H1 (cell line): ENCODE results near the gene COX7B2. TPM values are rescaled to one million over a fixed set of nuclear protein-coding genes. Genes with fewer than 3 reads are reported as not detected.
A peak's percentile ranks its signal among the peaks of the same experiment; 100 is the strongest.

Experiments used
- CTCF ChIA-PET: fragments of 300-600 bp; sonication (Branson Sonifier 250); formaldehyde crosslinking; loops from one replicate; lab custom pipeline; 2021; ENCODE audit not compliant: partially characterized antibody; lab: Charles Lee
- POLR2A ChIA-PET: fragments of 300-600 bp; sonication (Branson Sonifier 250); formaldehyde crosslinking; loops from one replicate; lab custom pipeline; 2021; ENCODE audit warnings: inconsistent platforms; ENCODE audit not compliant: partially characterized antibody; lab: Charles Lee
- DNase-seq, 2 experiments: peaks; one replicate each; pipeline versions ENCODE4 v3.0.0 to v3.0.0-alpha.2; 2010 to 2022; ENCODE audit warnings: low spot score in 2 of 2, low read depth in 1 of 2, mixed read lengths in 1 of 2
- FAIRE-seq: peaks from 2 replicates; lab custom pipeline; 2011; peaks lifted over from hg19 to GRCh38; lab: Jason Lieb, UNC
- H2AFZ ChIP-seq: 2 replicates; pipeline ENCODE4 v1.8.1; 2012; ENCODE audit warnings: low read length, inconsistent platforms
- H2AK5ac ChIP-seq: 2 replicates; pipeline ENCODE4 v1.6.1; 2013; ENCODE audit warnings: low read depth, low read length
- H2BK120ac ChIP-seq: replicated peaks from 2 replicates; pipeline ENCODE3; 2013; ENCODE audit warnings: low read depth, low read length, inconsistent platforms
- H2BK12ac ChIP-seq: 2 replicates; pipeline ENCODE4 v1.6.1; 2013; ENCODE audit warnings: low read depth, low read length
- H2BK15ac ChIP-seq: 2 replicates; pipeline ENCODE4 v1.6.1; 2013; ENCODE audit warnings: low read length
- H2BK20ac ChIP-seq: 2 replicates; pipeline ENCODE4 v1.6.1; 2013; ENCODE audit warnings: low read length
- H2BK5ac ChIP-seq: 2 replicates; pipeline ENCODE4 v1.6.1; 2013; ENCODE audit warnings: low read depth, low read length
- H3K14ac ChIP-seq: 2 replicates; pipeline ENCODE4 v1.6.1; 2013; ENCODE audit warnings: inconsistent platforms; ENCODE audit not compliant: insufficient read length
- H3K18ac ChIP-seq: 2 replicates; pipeline ENCODE4 v1.6.1; 2013; ENCODE audit warnings: low read length; ENCODE audit errors: extremely low read depth
- H3K23ac ChIP-seq: 2 replicates; pipeline ENCODE4 v1.6.1; 2013; ENCODE audit warnings: inconsistent platforms; ENCODE audit not compliant: insufficient read length
- H3K23me2 ChIP-seq: 2 replicates; pipeline ENCODE4 v1.6.1; 2013; ENCODE audit warnings: low read depth, low read length
- H3K27ac ChIP-seq: 2 replicates; pipeline ENCODE4 v1.6.1; 2011; ENCODE audit warnings: low read depth, low read length, inconsistent platforms
- H3K27me3 ChIP-seq, 4 experiments: replicated peaks in 1 of 4; 1 replicate in 1 of 4; 2 replicates in 3 of 4; pipeline versions ENCODE4 v1.6.1 to v1.8.1; 2011 to 2013; ENCODE audit warnings: low read length in 3 of 4, mild to moderate bottlenecking in 3 of 4, inconsistent platforms in 2 of 4, mixed read lengths in 2 of 4, moderate library complexity in 1 of 4; ENCODE audit not compliant: control insufficient read depth in 3 of 4, insufficient read depth in 3 of 4; ENCODE audit errors: extremely low read depth in 1 of 4
- H3K36me3 ChIP-seq, 4 experiments: 2 replicates each; pipeline versions ENCODE4 v1.6.1 to v1.8.1; 2011 to 2013; ENCODE audit warnings: mild to moderate bottlenecking in 4 of 4, low read length in 3 of 4, moderate library complexity in 2 of 4, control low read depth in 1 of 4, inconsistent platforms in 1 of 4; ENCODE audit not compliant: insufficient read depth in 4 of 4, control insufficient read depth in 2 of 4
- H3K4ac ChIP-seq: replicated peaks from 2 replicates; pipeline ENCODE3; 2013; ENCODE audit warnings: low read length, low read depth, mixed read lengths, inconsistent platforms; ENCODE audit not compliant: insufficient read length
- H3K4me1 ChIP-seq, 4 experiments: replicated peaks in 1 of 4; 1 replicate in 1 of 4; 2 replicates in 3 of 4; pipeline versions ENCODE4 v1.6.1 to v1.8.1; 2011 to 2013; ENCODE audit warnings: low read length in 3 of 4, inconsistent platforms in 2 of 4, mixed read lengths in 1 of 4; ENCODE audit not compliant: insufficient read depth in 4 of 4, control insufficient read depth in 3 of 4
- H3K4me2 ChIP-seq, 2 experiments: 2 replicates each; pipeline versions ENCODE4 v1.6.1 to v1.8.1; 2011 to 2013; ENCODE audit warnings: low read depth in 2 of 2, low read length in 2 of 2, control low read depth in 1 of 2, inconsistent platforms in 1 of 2, mild to moderate bottlenecking in 1 of 2; ENCODE audit not compliant: insufficient read depth in 1 of 2
- H3K4me3 ChIP-seq, 4 experiments: fragments of 200-600, 300-600 bp in 1 of 4; sonication (generic), shearing (Covaris generic), sonication (Bioruptor Twin) in 1 of 4; 2 replicates each; pipeline versions ENCODE4 v1.5.1 to v1.8.1; 2011 to 2016; ENCODE audit warnings: low read length in 4 of 4, low read depth in 3 of 4, control low read depth in 2 of 4, inconsistent platforms in 2 of 4, mild to moderate bottlenecking in 2 of 4, mixed read lengths in 1 of 4, moderate library complexity in 1 of 4; ENCODE audit not compliant: insufficient read depth in 2 of 4; ENCODE audit errors: extremely low read depth in 1 of 4
- H3K56ac ChIP-seq: replicated peaks from 2 replicates; pipeline ENCODE3; 2013; ENCODE audit warnings: low read depth, mild to moderate bottlenecking, mixed read lengths, low read length, inconsistent platforms; ENCODE audit not compliant: insufficient read length
- H3K79me1 ChIP-seq: 2 replicates; pipeline ENCODE4 v1.6.1; 2013; ENCODE audit warnings: low read depth, low read length, control low read depth
- H3K79me2 ChIP-seq, 2 experiments: 2 replicates each; pipeline versions ENCODE4 v1.6.1 to v1.8.1; 2012 to 2013; ENCODE audit warnings: low read length in 2 of 2, mild to moderate bottlenecking in 2 of 2, inconsistent platforms in 1 of 2; ENCODE audit not compliant: insufficient read depth in 2 of 2, control insufficient read depth in 1 of 2
- H3K9ac ChIP-seq, 4 experiments: replicated peaks in 1 of 4; 1 replicate in 1 of 4; 2 replicates in 3 of 4; pipeline versions ENCODE4 v1.6.1 to v1.8.1; 2011 to 2013; ENCODE audit warnings: low read depth in 3 of 4, low read length in 3 of 4, control low read depth in 2 of 4, mild to moderate bottlenecking in 2 of 4, moderate library complexity in 2 of 4, inconsistent platforms in 1 of 4; ENCODE audit errors: extremely low read depth in 1 of 4
- H3K9me3 ChIP-seq, 2 experiments: 2 replicates each; pipeline versions ENCODE4 v1.6.1 to v1.8.1; 2012 to 2013; ENCODE audit warnings: mild to moderate bottlenecking in 2 of 2, moderate library complexity in 2 of 2, control low read depth in 1 of 2, inconsistent platforms in 1 of 2, low read depth in 1 of 2, low read length in 1 of 2, mixed read lengths in 1 of 2; ENCODE audit not compliant: insufficient read depth in 2 of 2
- H4K20me1 ChIP-seq, 2 experiments: replicated peaks in 1 of 2; 2 replicates each; pipeline versions ENCODE3 to v1.8.1; 2011 to 2013; ENCODE audit warnings: inconsistent platforms in 2 of 2, low read length in 2 of 2, mild to moderate bottlenecking in 1 of 2; ENCODE audit not compliant: insufficient read depth in 2 of 2, control insufficient read depth in 1 of 2
- H4K5ac ChIP-seq: 2 replicates; pipeline ENCODE4 v1.6.1; 2013; ENCODE audit warnings: low read length, low read depth, mixed read lengths, inconsistent platforms; ENCODE audit not compliant: insufficient read length
- H4K8ac ChIP-seq: 2 replicates; pipeline ENCODE4 v1.8.0; 2013; ENCODE audit warnings: mild to moderate bottlenecking, moderate library complexity, low read length, inconsistent platforms; ENCODE audit not compliant: insufficient read depth; ENCODE audit errors: extremely low read depth
- H4K91ac ChIP-seq: replicated peaks from 2 replicates; pipeline ENCODE3; 2013; ENCODE audit warnings: low read length, mixed read lengths, inconsistent platforms; ENCODE audit not compliant: insufficient read length
- ATF2 ChIP-seq: IDR thresholded peaks from 2 replicates; pipeline ENCODE4 v1.6.1; 2012; ENCODE audit warnings: low read length, inconsistent platforms
- BACH1 ChIP-seq: IDR thresholded peaks from 2 replicates; pipeline ENCODE4 v1.6.1; 2012; ENCODE audit warnings: low read length, improper control_type of control experiment
- BCL11A ChIP-seq, 2 experiments: IDR thresholded peaks; one replicate each; pipeline ENCODE4 v1.6.1; 2011; ENCODE audit warnings: low read depth in 2 of 2, low read length in 2 of 2, mild to moderate bottlenecking in 2 of 2
- CBX8 ChIP-seq: fragments of 300-800, 300-1000 bp; sonication (generic); IDR thresholded peaks from 2 replicates; pipeline ENCODE4 v1.7.1; 2016; ENCODE audit warnings: low read depth, low read length, borderline replicate concordance
- CHD1 ChIP-seq: IDR thresholded peaks from 2 replicates; pipeline ENCODE4 v1.6.1; 2012; ENCODE audit warnings: low read depth, low read length, improper control_type of control experiment
- HDAC6 ChIP-seq: IDR thresholded peaks from one replicate; pipeline ENCODE4 v1.7.1; 2012; ENCODE audit warnings: low read depth, mild to moderate bottlenecking, inconsistent platforms, low read length, moderate library complexity
- JUND ChIP-seq: IDR thresholded peaks from 2 replicates; pipeline ENCODE4 v1.6.1; 2011; ENCODE audit warnings: mild to moderate bottlenecking, improper control_type of control experiment, low read length
- POLR2A ChIP-seq, 2 experiments: IDR thresholded peaks; 1 replicate in 1 of 2; 2 replicates in 1 of 2; pipeline ENCODE4 v1.6.1; 2011; ENCODE audit warnings: low read depth in 2 of 2, low read length in 2 of 2, mild to moderate bottlenecking in 2 of 2; ENCODE audit errors: control extremely low read depth in 1 of 2
- RAD21 ChIP-seq, 2 experiments: IDR thresholded peaks in 1 of 2; conservative IDR thresholded peaks in 1 of 2; 2 replicates each; pipeline ENCODE4 v1.6.1; 2011; ENCODE audit warnings: low read depth in 2 of 2, low read length in 2 of 2, improper control_type of control experiment in 1 of 2, inconsistent platforms in 1 of 2, mild to moderate bottlenecking in 1 of 2, moderate library complexity in 1 of 2
- RBBP5 ChIP-seq: IDR thresholded peaks from 2 replicates; pipeline ENCODE4 v1.7.1; 2012; ENCODE audit warnings: low read depth, mild to moderate bottlenecking, inconsistent platforms, low read length, moderate library complexity, borderline replicate concordance
- SUZ12 ChIP-seq: fragments of 200-600 bp; sonication (generic); IDR thresholded peaks from 2 replicates; pipeline ENCODE4 v1.6.1; 2012; ENCODE audit warnings: mild to moderate bottlenecking, inconsistent platforms, low read length, moderate library complexity, mixed read lengths
- USF2 ChIP-seq: IDR thresholded peaks from 2 replicates; pipeline ENCODE4 v1.6.1; 2011; ENCODE audit warnings: low read length, improper control_type of control experiment
- WGBS, 2 experiments: shearing (Covaris generic) in 1 of 2; methylation state at CpG; one replicate each; pipeline versions ENCODE4 v1.1.6 to v1.1.7; 2013 to 2015; ENCODE audit warnings: low lambda C conversion rate in 2 of 2, mixed read lengths in 2 of 2, inconsistent platforms in 1 of 2, low coverage in 1 of 2, missing lambda C conversion rate in 1 of 2; ENCODE audit not compliant: insufficient replicate concordance in 2 of 2, insufficient coverage in 1 of 2, insufficient read length in 1 of 2; ENCODE audit errors: extremely low coverage in 1 of 2, missing lambda C conversion rate in 1 of 2; 5-methylcytosine and 5-hydroxymethylcytosine counted together
- polyA plus RNA-seq, 7 experiments: library from polyadenylated mRNA; depleted of rRNA in 3 of 7; stranded (reverse) in 5 of 7; unstranded in 2 of 7; fragments of >200 nt in 5 of 7; fragments of 200-250 nt in 2 of 7; gene quantifications; 1 replicate in 5 of 7; 2 replicates in 1 of 7; 4 replicates in 1 of 7; pipeline versions ENCODE4 v1.2.1 to v1.2.3, GENCODE V29; 2011 to 2013; ENCODE audit warnings: missing spikeins in 2 of 7, mixed read lengths in 2 of 7
- total RNA-seq: library from RNA; stranded (reverse); fragmentation: NEBNext Ultra II Directional; extraction: Animal tissue kit (Norgen Biotek cat#: 25700); gene quantifications from 2 replicates; pipeline ENCODE4 v1.2.1, GENCODE V29; 2021

Gene COX7B2
- total and polyA plus RNA-seq, 2 of the 8 experiments (the other 6 are each of a cell fraction or from before 2014, with no cell fraction given): not detected

DNA sequence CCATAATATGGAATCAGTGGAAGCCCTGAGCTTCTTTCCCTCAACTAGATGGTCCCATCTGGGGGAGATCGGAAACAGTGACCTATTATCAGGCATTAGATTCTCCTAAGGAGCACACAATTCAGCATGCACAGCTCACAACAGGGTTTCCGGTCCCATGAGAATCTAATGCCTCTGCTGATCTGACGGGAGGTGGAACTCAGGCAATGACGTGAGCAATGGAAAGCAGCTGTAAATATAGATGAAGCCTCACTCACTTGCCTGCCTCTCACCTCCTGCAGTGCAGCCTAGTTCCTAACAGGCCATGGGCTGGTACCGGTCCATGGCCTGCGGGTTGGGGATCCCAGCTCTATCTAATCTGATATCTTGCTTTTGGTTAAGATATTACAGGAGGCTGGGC is 88.9 kb downstream of the COX7B2 start:
- no peak overlapping the region for H2BK12ac ChIP-seq
- H3K36me3 ChIP-seq: no peaks in the 10 kb centered on the region
- H3K23me2 ChIP-seq: no peaks in the 10 kb centered on the region
- no peaks in the 10 kb centered on the region for H3K79me1 ChIP-seq
- no peak overlapping the region for H2BK15ac ChIP-seq
- no peak overlapping the region for H4K5ac ChIP-seq
- H3K14ac ChIP-seq: no peak overlapping the region
- H2BK120ac ChIP-seq: no peak overlapping the region
- CTCF ChIA-PET: interaction anchor here (1.2 kb wide), 1 partner anchor 20 kb away, joined by 4 read pairs; no protein-coding TSS in a partner anchor
- no peaks in the 10 kb centered on the region for H3K9me3 ChIP-seq
- H4K8ac ChIP-seq: no peak overlapping the region
- no peak overlapping the region for H3K18ac ChIP-seq
- DNase-seq (no peak), FAIRE-seq (no peak)
- WGBS, 2 experiments: 92% methylated on average over 6 of the region's 6 CpGs; no CpG with 5 or more reads in 1 of the 2 experiments
- no peak overlapping the region for H2AK5ac ChIP-seq
- H3K23ac ChIP-seq: no peak overlapping the region
- H3K79me2 ChIP-seq: no peaks in the 10 kb centered on the region
- no peaks in the 10 kb centered on the region for H3K4me1 ChIP-seq
- no peaks in the 10 kb centered on the region for H3K27me3 ChIP-seq
- POLR2A ChIA-PET: no interaction called here
- H4K20me1 ChIP-seq: no peaks in the 10 kb centered on the region
- no peak overlapping the region for H3K4me3 ChIP-seq
- H2BK20ac ChIP-seq: no peak overlapping the region
- no peak overlapping the region for H3K4ac ChIP-seq
- H2AFZ ChIP-seq: peak overlapping the region; percentile 85; the same call in 1 of the 2 replicates
- H3K4me2 ChIP-seq: no peak overlapping the region
- no peak overlapping the region for H3K56ac ChIP-seq
- no peak overlapping the region for H3K27ac ChIP-seq
- H3K9ac ChIP-seq: no peak overlapping the region
- H4K91ac ChIP-seq: no peak overlapping the region
- H2BK5ac ChIP-seq: no peak overlapping the region
- TF ChIP-seq HDAC6 (no peak), BCL11A (IDR thresholded peaks at IDR 0.05; ENCODE audit: low read depth in 2 of 2, low read length in 2 of 2) (no peak), RBBP5 (no peak), RAD21 (IDR thresholded peaks at IDR 0.05 in 1 of 2, conservative IDR thresholded peaks at IDR 0.05 in 1 of 2; ENCODE audit: low read depth in 2 of 2, low read length in 2 of 2) (no peak), CBX8 (no peak), BACH1 (no peak), USF2 (no peak), CHD1 (no peak), ATF2 (no peak), POLR2A (IDR thresholded peaks at IDR 0.05; ENCODE audit: control extremely low read depth in 1 of 2, low read depth in 2 of 2, low read length in 2 of 2) (no peak), SUZ12 (no peak), JUND (no peak)
